HepG2 (cell line): ENCODE measurements around the gene GPR158. TPM values are rescaled to one million over a fixed set of nuclear protein-coding genes. Genes with fewer than 3 reads are reported as not detected.

Experiments used
- ATAC-seq: fragments of 200-7000 bp; cut with Tn5 transposase; 3 replicates; pipeline ENCODE4 v1.9.1; 2020; ENCODE audit warnings: mild to moderate bottlenecking, moderate library complexity
- BruUV-seq: library from RNA; stranded (reverse); fragments of 400-500 nt; replicated peaks from 2 replicates; lab custom pipeline; 2021; lab: Mats Ljungman, UMichigan
- CTCF ChIA-PET: fragments of 300-600 bp; formaldehyde crosslinking; extraction: SDS; loops from one replicate; lab custom pipeline; 2021; ENCODE audit warnings: low total read pairs, inconsistent platforms, low intra/inter-chr PET ratio; lab: Yijun Ruan, JAX
- POLR2A ChIA-PET: fragments of 350-600 bp; sonication (Branson Sonifier 250); formaldehyde crosslinking; loops from one replicate; lab custom pipeline; 2020; ENCODE audit warnings: antibody characterized with exemption, inconsistent platforms; lab: Yijun Ruan, JAX
- DNase-seq: peaks from one replicate; pipeline ENCODE4 v3.0.0-alpha.2; 2015; ENCODE audit warnings: low spot score
- FAIRE-seq: peaks from 3 replicates; lab custom pipeline; 2011; peaks lifted over from hg19 to GRCh38; lab: Jason Lieb, UNC
- H2AFZ ChIP-seq: one replicate; pipeline ENCODE4 v1.6.1; 2011; ENCODE audit warnings: low read length, inconsistent platforms
- H3K27ac ChIP-seq: fragments of 300-600 bp; 3 replicates; pipeline ENCODE4 v1.8.0; 2011; ENCODE audit warnings: mixed run types, mild to moderate bottlenecking, mixed read lengths, low read length, inconsistent platforms; ENCODE audit not compliant: insufficient read depth; ENCODE audit errors: extremely low read length
- H3K27me3 ChIP-seq, 2 experiments: fragments of 200-600 bp in 1 of 2; 2 replicates in 1 of 2; 3 replicates in 1 of 2; pipeline versions ENCODE4 v1.6.0 to v1.8.0; 2011; ENCODE audit warnings: low read length in 2 of 2, mild to moderate bottlenecking in 2 of 2, moderate library complexity in 2 of 2, inconsistent platforms in 1 of 2; ENCODE audit not compliant: insufficient read depth in 2 of 2, control insufficient read depth in 1 of 2
- H3K36me3 ChIP-seq, 2 experiments: fragments of 200-600 bp in 1 of 2; replicated peaks in 1 of 2; 2 replicates in 1 of 2; 3 replicates in 1 of 2; pipeline versions ENCODE4 v1.5.1 to v1.8.0; 2011; ENCODE audit warnings: low read length in 2 of 2, inconsistent platforms in 1 of 2; ENCODE audit not compliant: insufficient read depth in 2 of 2, control insufficient read depth in 1 of 2
- H3K4me1 ChIP-seq: 2 replicates; pipeline ENCODE4 v1.5.1; 2012; ENCODE audit warnings: low read length, inconsistent platforms; ENCODE audit not compliant: insufficient read depth
- H3K4me2 ChIP-seq: 2 replicates; pipeline ENCODE4 v1.6.0; 2011; ENCODE audit warnings: low read depth, low read length, inconsistent platforms
- H3K4me3 ChIP-seq, 3 experiments: fragments of 200-600 bp in 1 of 3; sonication (generic), shearing (Covaris generic) in 1 of 3; replicated peaks in 1 of 3; 2 replicates each; pipeline ENCODE4 v1.5.1; 2011 to 2016; ENCODE audit warnings: low read length in 3 of 3, inconsistent platforms in 2 of 3, low read depth in 2 of 3, mild to moderate bottlenecking in 2 of 3, control low read depth in 1 of 3, mixed read lengths in 1 of 3; ENCODE audit not compliant: insufficient read depth in 1 of 3
- H3K79me2 ChIP-seq: one replicate; pipeline ENCODE4 v1.6.1; 2011; ENCODE audit warnings: low read length, inconsistent platforms; ENCODE audit not compliant: insufficient read depth
- H3K9ac ChIP-seq: 2 replicates; pipeline ENCODE4 v1.6.0; 2011; ENCODE audit warnings: mild to moderate bottlenecking, low read depth, low read length, inconsistent platforms; ENCODE audit not compliant: insufficient read depth
- H3K9me3 ChIP-seq: 2 replicates; pipeline ENCODE4 v1.5.1; 2012; ENCODE audit warnings: mild to moderate bottlenecking, low read length
- H4K20me1 ChIP-seq: 2 replicates; pipeline ENCODE4 v1.6.0; 2011; ENCODE audit warnings: inconsistent platforms, mild to moderate bottlenecking, low read length, moderate library complexity; ENCODE audit not compliant: insufficient read depth
- BCL3 ChIP-seq: sonication (generic); formaldehyde crosslinking; IDR thresholded peaks from 2 replicates; pipeline ENCODE4 v1.5.1; 2020; ENCODE audit warnings: mild to moderate bottlenecking, missing genetic modification reagents, moderate library complexity
- HIVEP1 ChIP-seq: sonication (generic); formaldehyde crosslinking; IDR thresholded peaks from 2 replicates; pipeline ENCODE4 v1.4.0; 2020; ENCODE audit warnings: mild to moderate bottlenecking, missing genetic modification reagents
- HOMEZ ChIP-seq: IDR thresholded peaks from 2 replicates; pipeline ENCODE4 v1.6.1; 2016; ENCODE audit warnings: low read depth
- HOXA3 ChIP-seq: sonication (generic); formaldehyde crosslinking; IDR thresholded peaks from 2 replicates; pipeline ENCODE4 v1.5.0; 2020; ENCODE audit warnings: missing genetic modification reagents
- IRF9 ChIP-seq: sonication (generic); formaldehyde crosslinking; IDR thresholded peaks from 2 replicates; pipeline ENCODE4 v1.8.0; 2022; ENCODE audit warnings: missing genetic modification reagents, mild to moderate bottlenecking, borderline replicate concordance
- POLR2AphosphoS2 ChIP-seq: IDR thresholded peaks from 2 replicates; pipeline ENCODE4 v1.6.1; 2011; ENCODE audit warnings: low read depth, low read length, improper control_type of control experiment
- RBM22 ChIP-seq: fragments of 200-400 bp; formaldehyde crosslinking; optimal IDR thresholded peaks from 2 replicates; pipeline ENCODE3; 2017; ENCODE audit warnings: mild to moderate bottlenecking, low read length, moderate library complexity
- ZFY ChIP-seq: sonication (generic); formaldehyde crosslinking; IDR thresholded peaks from 2 replicates; pipeline ENCODE4 v1.4.0; 2020; ENCODE audit warnings: missing genetic modification reagents
- ZNF205 ChIP-seq: IDR thresholded peaks from 2 replicates; pipeline ENCODE4 v1.6.1; 2018; ENCODE audit warnings: missing biosample characterization, missing genetic modification reagents
- ZNF232 ChIP-seq: sonication (generic); formaldehyde crosslinking; IDR thresholded peaks from 2 replicates; pipeline ENCODE4 v1.4.0; 2020; ENCODE audit warnings: missing genetic modification reagents, borderline replicate concordance
- ZNF343 ChIP-seq: sonication (generic); formaldehyde crosslinking; IDR thresholded peaks from 2 replicates; pipeline ENCODE4 v1.4.0; 2020; ENCODE audit warnings: mild to moderate bottlenecking, missing genetic modification reagents
- ZNF496 ChIP-seq: sonication (generic); formaldehyde crosslinking; IDR thresholded peaks from 2 replicates; pipeline ENCODE4 v1.8.1; 2023; ENCODE audit warnings: mild to moderate bottlenecking, moderate library complexity, missing genetic modification reagents; ENCODE audit not compliant: insufficient replicate concordance
- ZNF513 ChIP-seq: sonication (generic); formaldehyde crosslinking; conservative IDR thresholded peaks from 2 replicates; pipeline ENCODE4 v1.5.0; 2020; ENCODE audit warnings: missing genetic modification reagents
- WGBS: methylation state at CpG from one replicate; pipeline ENCODE4 v1.1.6; 2017; ENCODE audit warnings: low lambda C conversion rate; 5-methylcytosine and 5-hydroxymethylcytosine counted together
- in situ Hi-C: cut with HindIII; loops from 2 replicates; pipeline ENCODE4 v1.10.0; 2017; ENCODE audit warnings: low pct_unique_long_range_greater_than_20kb; ENCODE audit not compliant: extremely low pct_ligation_motif_present
- intact Hi-C: fragments of 100-400 bp; cut with micrococcal nuclease; formaldehyde crosslinking; loops from one replicate; pipeline ENCODE4 v1.10.0; 2022; ENCODE audit not compliant: unreplicated experiment
- polyA plus RNA-seq, 8 experiments: library from polyadenylated mRNA; depleted of rRNA in 3 of 8; stranded (reverse) in 7 of 8; unstranded in 1 of 8; fragments of >200 nt; fragmentation: Illumina TruSeq in 4 of 8; extraction: Trizol in 4 of 8; gene quantifications; 2 replicates each; pipeline versions ENCODE4 v1.2.1 to v1.2.3, GENCODE V29; 2011 to 2016; ENCODE audit warnings: low read depth in 4 of 8, missing spikeins in 1 of 8, mixed read lengths in 1 of 8; ENCODE audit not compliant: insufficient read depth in 1 of 8
- total RNA-seq, 5 experiments: library from RNA; depleted of rRNA; stranded (reverse); fragments of >200 nt; fragmentation: Illumina TruSeq; extraction: Trizol; gene quantifications; 2 replicates each; pipeline ENCODE4 v1.2.3, GENCODE V29; 2016; ENCODE audit warnings: low read depth in 1 of 5

Gene GPR158
- total and polyA plus RNA-seq, 2 of the 13 experiments (the other 11 are each of a cell fraction or from before 2014, with no cell fraction given) = not detected

- Histone ChIP-seq H3K4me3 (no peak overlapping the region), H3K36me3 (no peaks in the 10 kb centered on the region), H3K79me2 (no peaks in the 10 kb centered on the region), H3K9me3 (no peaks in the 10 kb centered on the region)
- intact Hi-C loops = no loop called here
- TF ChIP-seq HOMEZ (no peak), ZNF513 (no peak)
- TF ChIP-seq, all 625 proteins: peak for 0
- no peak for ATAC-seq
- FAIRE-seq = no peak
- H3K4me1 ChIP-seq = no peaks in the 10 kb centered on the region
- no peaks in the 10 kb centered on the region for H3K27me3 ChIP-seq
- H3K27ac ChIP-seq = no peak overlapping the region
- H4K20me1 ChIP-seq = no peaks in the 10 kb centered on the region
- H3K9ac ChIP-seq = no peak overlapping the region
- CTCF ChIA-PET = no interaction called here
- POLR2A ChIA-PET = no interaction called here
- in situ Hi-C loops = no loop called here
- no peak overlapping the region for H3K4me2 ChIP-seq
- H2AFZ ChIP-seq = no peak overlapping the region
- BruUV-seq = no TSS peak
- no peak for DNase-seq
Observed at GRCh38 chr10:25492680-25493079, 317.9 kb downstream of the GPR158 start.

- DNase-seq (no peak), ATAC-seq (no peak), FAIRE-seq (no peak)
- 3% methylated on average over 4 of the region's 4 CpGs for WGBS
- no TSS peak for BruUV-seq
- in situ Hi-C loops = no loop called here
- Histone ChIP-seq H3K9me3 (no peaks in the 10 kb centered on the region), H3K27ac (no peak overlapping the region), H3K4me1 (no peaks in the 10 kb centered on the region), H4K20me1 (no peaks in the 10 kb centered on the region), H3K27me3 (no peaks in the 10 kb centered on the region), H3K9ac (no peak overlapping the region), H3K79me2 (no peaks in the 10 kb centered on the region), H3K4me3 (no peak overlapping the region), H3K36me3 (no peaks in the 10 kb centered on the region), H3K4me2 (no peak overlapping the region), H2AFZ (no peak overlapping the region)
- ChIA-PET POLR2A (no interaction called here), CTCF (no interaction called here)
- intact Hi-C loops = no loop called here
- TF ChIP-seq ZFY (CRISPR knock-in tag) (no peak), HIVEP1 (no peak), RBM22 (no peak), HOXA3 (CRISPR knock-in tag) (no peak), ZNF232 (no peak), ZNF343 (CRISPR knock-in tag) (no peak), BCL3 (CRISPR knock-in tag) (no peak), IRF9 (CRISPR knock-in tag) (no peak), POLR2AphosphoS2 (no peak), ZNF205 (CRISPR knock-in tag) (no peak), ZNF496 (CRISPR knock-in tag) (no peak)
Observed at GRCh38 chr10:25493122-25493893, 318.5 kb downstream of the GPR158 start.
